HS-5 (cell line): Measurements from ENCODE around the gene UFSP2.
A peak's percentile ranks its signal among the peaks of the same experiment; 100 is the strongest.

ENCODE experiments used
- DNase-seq: peaks from one replicate; pipeline ENCODE4 v3.0.0-alpha.2; 2012; ENCODE audit warnings: low read depth

UFSP2 gene

GRCh38 chr4:185425647-185426352 lies at the start of gene UFSP2:
Gene UFSP2, minus strand, starts transcription at chr4:185425964. Its CDS starts 96 bp downstream, at chr4:185425868.
- DNase-seq, result peak; percentile 90

- DNase-seq, result no peak
Observed at GRCh38 chr4:185473247-185473646, 47.5 kb upstream of the UFSP2 start.

GRCh38 chr4:185472103-185472542 lies 46.4 kb upstream of the UFSP2 start:
- DNase-seq, result no peak

- peak; percentile 45 for DNase-seq
Observed at GRCh38 chr4:185471235-185472102, 45.7 kb upstream of the UFSP2 start, which contains the start of gene CCDC110. Gene CCDC110, minus strand, starts transcription at chr4:185471733. Its CDS starts 50 bp downstream, at chr4:185471683.

GRCh38 chr4:185470501-185471195 lies 44.9 kb upstream of the UFSP2 start:
- no peak for DNase-seq

- no peak for DNase-seq
Observed at GRCh38 chr4:185469580-185470154, 43.9 kb upstream of the UFSP2 start.

- no peak for DNase-seq
Observed at GRCh38 chr4:185468999-185469398, 43.2 kb upstream of the UFSP2 start.

GRCh38 chr4:185467991-185468390 lies 42.2 kb upstream of the UFSP2 start:
- DNase-seq, result no peak

GRCh38 chr4:185467101-185467500 lies 41.3 kb upstream of the UFSP2 start:
- no peak for DNase-seq

- DNase-seq, result no peak
Observed at GRCh38 chr4:185465707-185466106, 39.9 kb upstream of the UFSP2 start.

- DNase-seq, result no peak
Observed at GRCh38 chr4:185464887-185465286, 39.1 kb upstream of the UFSP2 start.

- no peak for DNase-seq
Observed at GRCh38 chr4:185464183-185464582, 38.4 kb upstream of the UFSP2 start.

- DNase-seq, result no peak
Observed at GRCh38 chr4:185463541-185463940, 37.8 kb upstream of the UFSP2 start.

GRCh38 chr4:185461565-185461964 lies 35.8 kb upstream of the UFSP2 start:
- no peak for DNase-seq

GRCh38 chr4:185457136-185457535 lies 31.4 kb upstream of the UFSP2 start:
- DNase-seq, result no peak

GRCh38 chr4:185456131-185456530 lies 30.4 kb upstream of the UFSP2 start:
- no peak for DNase-seq

- DNase-seq, result no peak
Observed at GRCh38 chr4:185445209-185445608, 19.4 kb upstream of the UFSP2 start.

- DNase-seq, result no peak
Observed at GRCh38 chr4:185441479-185441878, 15.7 kb upstream of the UFSP2 start.

GRCh38 chr4:185437809-185438208 lies 12.0 kb upstream of the UFSP2 start:
- no peak for DNase-seq

GRCh38 chr4:185435466-185435865 lies 9.7 kb upstream of the UFSP2 start:
- no peak for DNase-seq

GRCh38 chr4:185429660-185430059 lies 3.9 kb upstream of the UFSP2 start:
- DNase-seq, result no peak
